H1 (cell line): ENCODE results near the gene ZSWIM2. TPM values are rescaled to one million over a fixed set of nuclear protein-coding genes. Genes with fewer than 3 reads are reported as not detected.

Experiments
- CBX5 ChIP-seq: fragments of 300-800, 300-1000 bp; sonication (generic); IDR thresholded peaks from 2 replicates; pipeline ENCODE4 v1.7.1; 2016; ENCODE audit warnings: antibody characterized with exemption, low read length, low read depth
- GTF2F1 ChIP-seq: IDR thresholded peaks from 2 replicates; pipeline ENCODE4 v1.6.1; 2012; ENCODE audit warnings: low read depth, low read length, improper control_type of control experiment, borderline replicate concordance
- NANOG ChIP-seq: IDR thresholded peaks from 2 replicates; pipeline ENCODE4 v1.6.1; 2011; ENCODE audit warnings: low read length, low read depth, mild to moderate bottlenecking, inconsistent platforms; ENCODE audit not compliant: insufficient read depth, poor library complexity, severe bottlenecking
- NRF1 ChIP-seq: IDR thresholded peaks from 2 replicates; pipeline ENCODE4 v1.6.1; 2011; ENCODE audit warnings: mild to moderate bottlenecking, low read depth, low read length, improper control_type of control experiment
- POLR2A ChIP-seq, 2 experiments: IDR thresholded peaks; 1 replicate in 1 of 2; 2 replicates in 1 of 2; pipeline ENCODE4 v1.6.1; 2011; ENCODE audit warnings: low read depth in 2 of 2, low read length in 2 of 2, mild to moderate bottlenecking in 2 of 2; ENCODE audit errors: control extremely low read depth in 1 of 2
- SIX5 ChIP-seq: IDR thresholded peaks from 2 replicates; pipeline ENCODE4 v1.6.1; 2011; ENCODE audit warnings: mild to moderate bottlenecking, low read depth, low read length
- polyA plus RNA-seq, 7 experiments: library from polyadenylated mRNA; depleted of rRNA in 3 of 7; stranded (reverse) in 5 of 7; unstranded in 2 of 7; fragments of >200 nt in 5 of 7; fragments of 200-250 nt in 2 of 7; gene quantifications; 1 replicate in 5 of 7; 2 replicates in 1 of 7; 4 replicates in 1 of 7; pipeline versions ENCODE4 v1.2.1 to v1.2.3, GENCODE V29; 2011 to 2013; ENCODE audit warnings: missing spikeins in 2 of 7, mixed read lengths in 2 of 7
- total RNA-seq: library from RNA; stranded (reverse); fragmentation: NEBNext Ultra II Directional; extraction: Animal tissue kit (Norgen Biotek cat#: 25700); gene quantifications from 2 replicates; pipeline ENCODE4 v1.2.1, GENCODE V29; 2021
- TF ChIP-seq, protein P1 (sequence below), 3 experiments: IDR thresholded peaks; 1 replicate in 2 of 3; 2 replicates in 1 of 3; pipeline versions ENCODE4 v1.5.1 to v1.6.1; 2011; ENCODE audit warnings: low read length in 3 of 3, mild to moderate bottlenecking in 3 of 3, inconsistent platforms in 2 of 3, low read depth in 1 of 3, moderate library complexity in 1 of 3; ENCODE audit not compliant: insufficient read depth in 1 of 3; ENCODE audit errors: control extremely low read depth in 1 of 3

ZSWIM2 gene
- total and polyA plus RNA-seq, 2 of the 8 experiments (the other 6 are each of a cell fraction or from before 2014, with no cell fraction given): not detected

DNA sequence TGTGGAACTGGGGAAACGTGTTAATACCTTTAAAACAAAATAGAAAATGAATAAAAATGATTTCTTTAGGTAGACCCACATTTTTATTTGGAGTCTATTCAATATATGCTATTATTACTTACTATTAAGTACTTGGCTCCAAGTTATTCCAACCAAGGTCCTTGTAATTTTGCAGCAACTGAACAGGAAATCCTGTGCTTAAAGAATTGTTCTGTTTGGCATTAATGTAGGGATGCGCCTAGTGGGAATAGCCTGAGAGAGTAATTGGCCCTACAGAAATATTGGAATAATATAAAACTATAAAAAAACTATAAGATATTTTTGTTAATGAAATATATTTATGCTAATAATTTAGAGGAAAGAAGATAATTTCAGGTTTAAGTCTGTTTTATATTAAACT is 22.9 kb upstream of the ZSWIM2 start (continued):
- TF ChIP-seq, protein P1, sequence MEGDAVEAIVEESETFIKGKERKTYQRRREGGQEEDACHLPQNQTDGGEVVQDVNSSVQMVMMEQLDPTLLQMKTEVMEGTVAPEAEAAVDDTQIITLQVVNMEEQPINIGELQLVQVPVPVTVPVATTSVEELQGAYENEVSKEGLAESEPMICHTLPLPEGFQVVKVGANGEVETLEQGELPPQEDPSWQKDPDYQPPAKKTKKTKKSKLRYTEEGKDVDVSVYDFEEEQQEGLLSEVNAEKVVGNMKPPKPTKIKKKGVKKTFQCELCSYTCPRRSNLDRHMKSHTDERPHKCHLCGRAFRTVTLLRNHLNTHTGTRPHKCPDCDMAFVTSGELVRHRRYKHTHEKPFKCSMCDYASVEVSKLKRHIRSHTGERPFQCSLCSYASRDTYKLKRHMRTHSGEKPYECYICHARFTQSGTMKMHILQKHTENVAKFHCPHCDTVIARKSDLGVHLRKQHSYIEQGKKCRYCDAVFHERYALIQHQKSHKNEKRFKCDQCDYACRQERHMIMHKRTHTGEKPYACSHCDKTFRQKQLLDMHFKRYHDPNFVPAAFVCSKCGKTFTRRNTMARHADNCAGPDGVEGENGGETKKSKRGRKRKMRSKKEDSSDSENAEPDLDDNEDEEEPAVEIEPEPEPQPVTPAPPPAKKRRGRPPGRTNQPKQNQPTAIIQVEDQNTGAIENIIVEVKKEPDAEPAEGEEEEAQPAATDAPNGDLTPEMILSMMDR (IDR thresholded peaks at IDR 0.05; ENCODE audit: control extremely low read depth in 1 of 3, insufficient read depth in 1 of 3, low read depth in 1 of 3, low read length in 3 of 3): no peak
- TF ChIP-seq POLR2A (IDR thresholded peaks at IDR 0.05; ENCODE audit: control extremely low read depth in 1 of 2, low read depth in 2 of 2, low read length in 2 of 2): no peak
- TF ChIP-seq CBX5: no peak
- TF ChIP-seq GTF2F1: no peak
- no peak for TF ChIP-seq NRF1
- TF ChIP-seq SIX5: no peak
- TF ChIP-seq NANOG: no peak
- TF ChIP-seq, all 59 proteins: peak for 0
